Natural killer cell (primary cell): ENCODE data around the gene PATJ. TPM values are rescaled to one million over a fixed set of nuclear protein-coding genes. Genes with fewer than 3 reads are reported as not detected.
"Not testable (repeated sequence)": the region's sequence is repeated elsewhere in the genome, so short reads cannot be mapped to it uniquely, and the experiment has no call there.

Experiments used
- ATAC-seq, 3 donors: fragments of 150-1000 bp in 2 of 3; fragments of 200-7000 bp in 1 of 3; cut with Tn5 transposase; 1 replicate in 1 of 3; 2 replicates in 2 of 3; pipeline ENCODE4 v1.10.0; 2021; ENCODE audit warnings: mild to moderate bottlenecking in 2 of 3, moderate library complexity in 2 of 3
- DNase-seq, 2 donors: peaks; one replicate each; pipeline versions ENCODE4 v3.0.0 to v3.0.0-alpha.2; 2013 to 2021; ENCODE audit warnings: mixed read lengths in 1 of 2
- H3K27ac ChIP-seq: one replicate; pipeline ENCODE4 v1.5.1; 2013; ENCODE audit warnings: mild to moderate bottlenecking, low read length
- H3K27me3 ChIP-seq: one replicate; pipeline ENCODE4 v1.6.1; 2013; ENCODE audit warnings: low read length; ENCODE audit not compliant: control insufficient read depth, insufficient read depth
- H3K36me3 ChIP-seq: one replicate; pipeline ENCODE4 v1.6.1; 2013; ENCODE audit warnings: low read length; ENCODE audit not compliant: control insufficient read depth, insufficient read depth
- H3K4me1 ChIP-seq: one replicate; pipeline ENCODE4 v1.6.1; 2013; ENCODE audit warnings: low read length; ENCODE audit not compliant: control insufficient read depth, insufficient read depth
- H3K4me3 ChIP-seq: one replicate; pipeline ENCODE4 v1.5.1; 2013; ENCODE audit warnings: low read length
- H3K9me3 ChIP-seq: one replicate; pipeline ENCODE4 v1.6.1; 2013; ENCODE audit warnings: low read length; ENCODE audit not compliant: control insufficient read depth, insufficient read depth
- H3K27ac Mint-ChIP-seq, 2 donors: one replicate each; pipeline ENCODE4 v1.8.0; 2022; ENCODE audit warnings: mild to moderate bottlenecking in 2 of 2, mixed read lengths in 2 of 2, moderate library complexity in 1 of 2
- H3K27me3 Mint-ChIP-seq, 2 donors: one replicate each; pipeline ENCODE4 v1.8.0; 2022; ENCODE audit warnings: low read depth in 2 of 2, mixed read lengths in 2 of 2
- H3K36me3 Mint-ChIP-seq: one replicate; pipeline ENCODE4 v1.8.0; 2022; ENCODE audit warnings: mixed read lengths
- H3K4me1 Mint-ChIP-seq, 2 donors: one replicate each; pipeline ENCODE4 v1.8.0; 2022; ENCODE audit warnings: mixed read lengths in 2 of 2
- H3K4me3 Mint-ChIP-seq: one replicate; pipeline ENCODE4 v1.8.0; 2022; ENCODE audit warnings: mild to moderate bottlenecking, moderate library complexity, mixed read lengths
- H3K9me3 Mint-ChIP-seq, 2 donors: one replicate each; pipeline ENCODE4 v1.8.0; 2022; ENCODE audit warnings: mixed read lengths in 2 of 2
- WGBS: methylation state at CpG from one replicate; pipeline ENCODE4 v1.1.7; 2013; ENCODE audit warnings: missing lambda C conversion rate; ENCODE audit not compliant: insufficient coverage; 5-methylcytosine and 5-hydroxymethylcytosine counted together
- intact Hi-C: fragments of 100-400 bp; cut with micrococcal nuclease; formaldehyde crosslinking; loops from one replicate; pipeline ENCODE4 v1.14.2; 2022
- total RNA-seq, 4 donors: library from RNA; stranded (reverse); fragments of 120-200 nt in 1 of 4; gene quantifications; one replicate each; pipeline versions ENCODE4 v1.2.3 to v1.2.4, GENCODE V29; 2013 to 2022
- TF ChIP-seq, protein P1 (sequence below): fragments of 200-600 bp; IDR thresholded peaks from one replicate; pipeline ENCODE4 v1.8.0; 2022; ENCODE audit warnings: antibody characterized with exemption

Gene PATJ
- total RNA-seq, 3 donors from 2014 or later (not counting 1 experiment from before 2014, with no cell fraction given): 15.0 to 18.5 (median 16.7) TPM

DNA sequence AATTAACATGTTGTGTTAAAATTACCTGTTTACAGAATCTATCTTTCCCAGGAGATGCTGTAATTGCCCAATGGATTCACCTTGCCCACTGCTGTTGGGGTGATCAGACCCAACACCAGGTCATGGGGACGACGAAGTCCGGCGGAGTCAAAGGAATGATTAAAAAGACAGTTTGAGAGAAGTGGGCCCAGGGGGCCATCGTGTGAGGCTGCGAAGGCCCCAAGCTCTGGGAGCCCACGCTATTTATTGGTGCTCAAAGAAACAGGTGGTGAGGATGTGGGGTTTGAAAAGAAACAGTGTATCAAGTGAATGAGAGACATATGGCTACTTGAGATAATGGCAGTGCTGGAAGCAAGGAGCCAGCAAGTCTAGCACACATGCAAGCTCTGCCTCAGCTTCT, 436.1 kb downstream of the PATJ start:
- Mint-ChIP-seq H3K27ac (no peak overlapping the region), H3K9me3 (no peaks in the 10 kb centered on the region), H3K4me3 (no peak overlapping the region), H3K4me1 (no peaks in the 10 kb centered on the region), H3K27me3 (peaks cover 0 to 2% of the 10 kb centered on the region in 2 donors), H3K36me3 (no peaks in the 10 kb centered on the region)
- H3K4me1 ChIP-seq: no peaks in the 10 kb centered on the region
- H3K27me3 ChIP-seq: no peaks in the 10 kb centered on the region
- DNase-seq (no peak), ATAC-seq (no peak)
- TF ChIP-seq, protein P1, sequence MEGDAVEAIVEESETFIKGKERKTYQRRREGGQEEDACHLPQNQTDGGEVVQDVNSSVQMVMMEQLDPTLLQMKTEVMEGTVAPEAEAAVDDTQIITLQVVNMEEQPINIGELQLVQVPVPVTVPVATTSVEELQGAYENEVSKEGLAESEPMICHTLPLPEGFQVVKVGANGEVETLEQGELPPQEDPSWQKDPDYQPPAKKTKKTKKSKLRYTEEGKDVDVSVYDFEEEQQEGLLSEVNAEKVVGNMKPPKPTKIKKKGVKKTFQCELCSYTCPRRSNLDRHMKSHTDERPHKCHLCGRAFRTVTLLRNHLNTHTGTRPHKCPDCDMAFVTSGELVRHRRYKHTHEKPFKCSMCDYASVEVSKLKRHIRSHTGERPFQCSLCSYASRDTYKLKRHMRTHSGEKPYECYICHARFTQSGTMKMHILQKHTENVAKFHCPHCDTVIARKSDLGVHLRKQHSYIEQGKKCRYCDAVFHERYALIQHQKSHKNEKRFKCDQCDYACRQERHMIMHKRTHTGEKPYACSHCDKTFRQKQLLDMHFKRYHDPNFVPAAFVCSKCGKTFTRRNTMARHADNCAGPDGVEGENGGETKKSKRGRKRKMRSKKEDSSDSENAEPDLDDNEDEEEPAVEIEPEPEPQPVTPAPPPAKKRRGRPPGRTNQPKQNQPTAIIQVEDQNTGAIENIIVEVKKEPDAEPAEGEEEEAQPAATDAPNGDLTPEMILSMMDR: no peak
- intact Hi-C loops: no loop called here
- 92% methylated on average over 7 of the region's 7 CpGs for WGBS
- no peaks in the 10 kb centered on the region for H3K36me3 ChIP-seq
- H3K9me3 ChIP-seq: no peaks in the 10 kb centered on the region
- no peak overlapping the region for H3K4me3 ChIP-seq
- no peak overlapping the region for H3K27ac ChIP-seq

DNA sequence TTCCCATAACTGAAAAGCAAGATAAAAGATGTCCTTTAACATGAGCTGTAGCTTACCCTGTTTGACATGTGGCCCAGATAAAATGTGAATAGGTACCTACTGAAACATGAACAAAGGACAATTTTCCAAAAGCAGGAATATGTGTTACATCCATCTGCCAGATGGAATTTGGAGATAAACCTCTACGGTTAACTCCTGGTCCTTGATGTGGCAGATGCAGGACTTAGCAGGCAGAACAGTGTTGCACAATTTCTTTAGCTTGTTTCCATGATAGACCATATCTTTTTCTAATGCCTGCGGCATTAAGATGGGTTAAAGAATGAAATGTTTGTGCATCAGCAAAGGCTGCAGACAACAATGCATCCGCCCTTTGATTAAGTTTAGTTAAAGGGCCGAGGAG, 437.8 kb downstream of the PATJ start:
- H3K4me3 ChIP-seq, DNase-seq, H3K4me1 Mint-ChIP-seq, H3K27me3 Mint-ChIP-seq, H3K4me1 ChIP-seq, H3K27me3 ChIP-seq, H3K4me3 Mint-ChIP-seq, intact Hi-C loops, H3K9me3 Mint-ChIP-seq, ATAC-seq, H3K36me3 ChIP-seq, H3K27ac ChIP-seq, H3K27ac Mint-ChIP-seq, H3K36me3 Mint-ChIP-seq, H3K9me3 ChIP-seq: not testable (repeated sequence)
- whole genome bisulfite sequencing: 92% methylated on average over 4 of the region's 4 CpGs

GRCh38 chr1:62180639-62181038, 438.4 kb downstream of the PATJ start:
- Mint-ChIP-seq H3K4me3 (no peak overlapping the region), H3K9me3 (no peaks in the 10 kb centered on the region), H3K27ac (no peak overlapping the region), H3K36me3 (no peaks in the 10 kb centered on the region), H3K4me1 (no peaks in the 10 kb centered on the region), H3K27me3 (peaks cover 0 to 2% of the 10 kb centered on the region in 2 donors)
- Histone ChIP-seq H3K27ac (no peak overlapping the region), H3K4me1 (no peaks in the 10 kb centered on the region), H3K4me3 (no peak overlapping the region), H3K9me3 (no peaks in the 10 kb centered on the region), H3K36me3 (no peaks in the 10 kb centered on the region), H3K27me3 (no peaks in the 10 kb centered on the region)
- DNase-seq (no peak), ATAC-seq (no peak)
- 91% methylated on average over 4 of the region's 6 CpGs for WGBS
- intact Hi-C loops: no loop called here
- TF ChIP-seq, protein P1: no peak

- intact Hi-C loops: no loop called here
- Histone ChIP-seq H3K27me3 (no peaks in the 10 kb centered on the region), H3K4me3 (no peak overlapping the region), H3K36me3 (no peaks in the 10 kb centered on the region), H3K27ac (no peak overlapping the region), H3K9me3 (no peaks in the 10 kb centered on the region), H3K4me1 (no peaks in the 10 kb centered on the region)
- Mint-ChIP-seq H3K4me1 (no peaks in the 10 kb centered on the region), H3K27ac (no peak overlapping the region), H3K27me3 (peaks cover 0 to 2% of the 10 kb centered on the region in 2 donors), H3K9me3 (no peaks in the 10 kb centered on the region), H3K4me3 (no peak overlapping the region), H3K36me3 (no peaks in the 10 kb centered on the region)
- 72% methylated on average over 7 of the region's 7 CpGs for WGBS
- ATAC-seq (no peak), DNase-seq (no peak)
- TF ChIP-seq, protein P1: no peak
These were observed 439.3 kb downstream of the PATJ start for GRCh38 chr1:62181532-62181931.

DNA sequence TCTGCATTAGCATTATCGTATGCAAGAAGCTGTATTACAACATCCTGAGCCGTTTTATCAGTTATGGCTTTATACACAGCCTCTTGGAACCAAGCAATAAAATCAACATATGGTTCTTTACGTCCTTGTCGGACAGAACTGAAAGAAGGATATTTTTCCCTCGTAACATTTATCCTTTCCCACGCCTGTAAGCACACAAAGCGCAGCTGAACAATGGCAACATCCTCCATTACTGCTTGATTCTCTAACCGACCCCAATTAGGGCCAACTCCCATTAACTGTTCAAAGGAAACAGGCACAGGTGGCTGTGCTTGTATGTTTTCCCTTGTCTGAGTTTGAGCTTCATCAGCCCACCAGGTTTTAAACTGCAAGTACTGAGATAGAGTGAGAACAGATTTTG, 439.9 kb downstream of the PATJ start:
- H3K36me3 ChIP-seq, H3K36me3 Mint-ChIP-seq, DNase-seq, H3K9me3 ChIP-seq, H3K27ac ChIP-seq, ATAC-seq, H3K27me3 Mint-ChIP-seq, H3K4me1 ChIP-seq, intact Hi-C loops, H3K27me3 ChIP-seq, H3K9me3 Mint-ChIP-seq, H3K4me3 Mint-ChIP-seq, H3K4me3 ChIP-seq, H3K27ac Mint-ChIP-seq, H3K4me1 Mint-ChIP-seq: not testable (repeated sequence)
- 84% methylated on average over 8 of the region's 8 CpGs for WGBS

GRCh38 chr1:62183164-62184020, 441.1 kb downstream of the PATJ start:
- H3K9me3 ChIP-seq, H3K36me3 ChIP-seq, H3K27ac ChIP-seq, intact Hi-C loops, H3K9me3 Mint-ChIP-seq, H3K4me1 ChIP-seq, H3K4me1 Mint-ChIP-seq, DNase-seq, H3K27me3 ChIP-seq, H3K27ac Mint-ChIP-seq, H3K4me3 ChIP-seq, H3K27me3 Mint-ChIP-seq, ATAC-seq, H3K36me3 Mint-ChIP-seq, H3K4me3 Mint-ChIP-seq: not testable (repeated sequence)
- 85% methylated on average over 11 of the region's 11 CpGs for WGBS
